Fibroblast of mammary gland (primary cell): ENCODE measurements around the gene TAOK3.

Experiments used
- DNase-seq: peaks from one replicate; pipeline ENCODE4 v3.0.0-alpha.2; 2010; ENCODE audit warnings: low read depth
- H3K4me3 ChIP-seq: 2 replicates; pipeline ENCODE4 v1.5.1; 2011; ENCODE audit warnings: low read depth, mild to moderate bottlenecking, low read length, moderate library complexity; ENCODE audit not compliant: control insufficient read depth
- CTCF ChIP-seq: conservative IDR thresholded peaks from 2 replicates; pipeline ENCODE4 v1.5.1; 2011; ENCODE audit warnings: low read depth, low read length, inconsistent platforms; ENCODE audit not compliant: control insufficient read depth, insufficient read depth

TAOK3 gene

GRCh38 chr12:118344829-118345228, 27.9 kb downstream of the TAOK3 start:
- DNase-seq: no peak
- no peak for TF ChIP-seq CTCF
- H3K4me3 ChIP-seq: no peak overlapping the region

GRCh38 chr12:118342090-118342489, 30.6 kb downstream of the TAOK3 start:
- no peak overlapping the region for H3K4me3 ChIP-seq
- DNase-seq: no peak
- no peak for TF ChIP-seq CTCF

- TF ChIP-seq CTCF: no peak
- no peak overlapping the region for H3K4me3 ChIP-seq
- DNase-seq: no peak
These were observed 35.4 kb downstream of the TAOK3 start for GRCh38 chr12:118337194-118337838.

- H3K4me3 ChIP-seq: no peak overlapping the region
- DNase-seq: no peak
- no peak for TF ChIP-seq CTCF
These were observed 36.6 kb downstream of the TAOK3 start for GRCh38 chr12:118336123-118336522.

GRCh38 chr12:118334939-118335567, 37.7 kb downstream of the TAOK3 start:
- H3K4me3 ChIP-seq: no peak overlapping the region
- DNase-seq: peak; percentile 18
- no peak for TF ChIP-seq CTCF

GRCh38 chr12:118334241-118334640, 38.5 kb downstream of the TAOK3 start:
- no peak for DNase-seq
- H3K4me3 ChIP-seq: no peak overlapping the region
- TF ChIP-seq CTCF: no peak

GRCh38 chr12:118332511-118332910, 40.2 kb downstream of the TAOK3 start:
- H3K4me3 ChIP-seq: no peak overlapping the region
- TF ChIP-seq CTCF: no peak
- peak; percentile 69 for DNase-seq
